ENCODE results near the gene TUFT1. TPM values are rescaled to one million over a fixed set of nuclear protein-coding genes. Genes with fewer than 3 reads are reported as not detected.

The TUFT1 gene
- total and polyA plus RNA-seq, 2 of the 8 experiments (the other 6 are each of a cell fraction or from before 2014, with no cell fraction given), result 7.3 to 10.4 TPM

GRCh38 chr1:151611832-151612500 lies 71.9 kb downstream of the TUFT1 start, which contains the start of gene SNX27 (continued):
- TF ChIP-seq, protein P1, sequence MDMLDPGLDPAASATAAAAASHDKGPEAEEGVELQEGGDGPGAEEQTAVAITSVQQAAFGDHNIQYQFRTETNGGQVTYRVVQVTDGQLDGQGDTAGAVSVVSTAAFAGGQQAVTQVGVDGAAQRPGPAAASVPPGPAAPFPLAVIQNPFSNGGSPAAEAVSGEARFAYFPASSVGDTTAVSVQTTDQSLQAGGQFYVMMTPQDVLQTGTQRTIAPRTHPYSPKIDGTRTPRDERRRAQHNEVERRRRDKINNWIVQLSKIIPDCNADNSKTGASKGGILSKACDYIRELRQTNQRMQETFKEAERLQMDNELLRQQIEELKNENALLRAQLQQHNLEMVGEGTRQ (IDR thresholded peaks at IDR 0.05; ENCODE audit: low read length), result no peak
- TF ChIP-seq CHD1 (IDR thresholded peaks at IDR 0.05; ENCODE audit: low read depth, low read length) (no peak), KDM5A (IDR thresholded peaks at IDR 0.05; ENCODE audit: low read length) (peak; percentile 56; the same call in 1 of the 2 replicates), MAFK (IDR thresholded peaks at IDR 0.05; ENCODE audit: low read depth, low read length) (no peak), SIRT6 (IDR thresholded peaks at IDR 0.05; ENCODE audit: low read length) (no peak), CHD2 (IDR thresholded peaks at IDR 0.05; ENCODE audit: low read length) (no peak), HDAC2 (IDR thresholded peaks at IDR 0.05; ENCODE audit: borderline replicate concordance in 1 of 2, low read depth in 2 of 2, low read length in 2 of 2) (no peak), BACH1 (IDR thresholded peaks at IDR 0.05; ENCODE audit: low read length) (no peak), CBX8 (IDR thresholded peaks at IDR 0.05; ENCODE audit: borderline replicate concordance, low read depth, low read length) (no peak), CREB1 (IDR thresholded peaks at IDR 0.05) (peak; percentile 80), SP4 (IDR thresholded peaks at IDR 0.05; ENCODE audit: low read length) (no peak), KDM4A (IDR thresholded peaks at IDR 0.05; ENCODE audit: low read depth, low read length, severe bottlenecking) (peak; percentile 41)
- TF ChIP-seq, protein P2, sequence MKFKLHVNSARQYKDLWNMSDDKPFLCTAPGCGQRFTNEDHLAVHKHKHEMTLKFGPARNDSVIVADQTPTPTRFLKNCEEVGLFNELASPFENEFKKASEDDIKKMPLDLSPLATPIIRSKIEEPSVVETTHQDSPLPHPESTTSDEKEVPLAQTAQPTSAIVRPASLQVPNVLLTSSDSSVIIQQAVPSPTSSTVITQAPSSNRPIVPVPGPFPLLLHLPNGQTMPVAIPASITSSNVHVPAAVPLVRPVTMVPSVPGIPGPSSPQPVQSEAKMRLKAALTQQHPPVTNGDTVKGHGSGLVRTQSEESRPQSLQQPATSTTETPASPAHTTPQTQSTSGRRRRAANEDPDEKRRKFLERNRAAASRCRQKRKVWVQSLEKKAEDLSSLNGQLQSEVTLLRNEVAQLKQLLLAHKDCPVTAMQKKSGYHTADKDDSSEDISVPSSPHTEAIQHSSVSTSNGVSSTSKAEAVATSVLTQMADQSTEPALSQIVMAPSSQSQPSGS (IDR thresholded peaks at IDR 0.05; ENCODE audit: low read length), result no peak
